Measurements from ENCODE around the gene TEX19. TPM values are rescaled to one million over a fixed set of nuclear protein-coding genes. Genes with fewer than 3 reads are reported as not detected.

The TEX19 gene
- total RNA-seq, 1 experiment from 2014 or later: 0.21 TPM

DNA sequence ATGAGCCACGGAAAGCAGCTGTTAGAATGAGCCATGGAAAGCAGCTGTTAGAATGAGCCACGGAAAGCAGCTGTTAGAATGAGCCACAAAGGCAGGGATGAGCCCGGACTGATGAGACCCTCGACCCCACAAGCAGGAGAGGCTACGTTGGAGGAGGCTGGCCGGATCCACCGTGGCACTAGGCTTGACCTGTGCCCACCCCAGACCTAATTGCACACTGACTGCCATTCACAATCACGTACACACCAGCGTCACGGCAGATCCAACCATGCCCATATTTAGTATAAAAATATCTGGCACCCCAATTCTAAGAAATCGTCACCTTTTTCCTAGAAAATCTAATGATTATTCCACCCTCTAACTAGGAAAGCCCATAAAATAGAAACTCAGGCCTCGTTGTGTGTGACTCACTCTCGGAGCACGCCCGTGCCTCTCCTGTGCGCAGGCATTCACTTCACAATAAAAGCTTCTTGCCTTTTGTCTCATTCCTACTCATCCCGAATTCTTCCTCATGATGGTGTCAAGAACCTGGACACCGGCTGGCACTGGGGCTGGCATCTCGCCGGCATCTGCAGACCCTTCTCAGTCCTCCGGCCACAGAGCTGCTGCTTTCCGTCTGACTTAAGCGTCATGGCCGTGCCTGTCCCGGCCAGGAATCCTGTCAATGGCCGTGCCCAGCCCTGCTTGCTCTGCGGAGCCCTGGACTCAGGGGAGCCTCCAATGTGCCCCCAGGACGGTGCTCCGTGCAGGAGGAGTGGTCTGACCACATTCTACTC, 20.0 kb upstream of the TEX19 start:
- H3K27me3 ChIP-seq (ENCODE audit: control insufficient read depth, insufficient read depth, low read length): no peaks in the 10 kb centered on the region
- intact Hi-C loops (cut with micrococcal nuclease; ENCODE audit: unreplicated experiment) (loop anchor here (5.0 kb wide), 1 partner anchor 97 kb away; no protein-coding TSS in a partner anchor), in situ Hi-C loops (cut with HindIII; ENCODE audit: low pct_unique_long_range_greater_than_20kb, low sequenced_read_pairs) (no loop called here)
- ChIA-PET POLR2A (interaction anchor here (0.6 kb wide), 2 partner anchors 174 to 459 kb away, joined by 4 to 8 read pairs; no protein-coding TSS in a partner anchor), CTCF (interaction anchor here (1.7 kb wide), 1 partner anchor 39 kb away, joined by 4 read pairs; no protein-coding TSS in a partner anchor)
- no peaks in the 10 kb centered on the region for H3K36me3 ChIP-seq (ENCODE audit: control insufficient read depth, insufficient read depth, low read length)
- no peak for DNase-seq (ENCODE audit: low read depth, low spot score)
- BruUV-seq (replicated peaks): no TSS peak
- TF ChIP-seq TCF7L2 (IDR thresholded peaks at IDR 0.05; ENCODE audit: low read depth, low read length) (no peak), SIN3A (IDR thresholded peaks at IDR 0.05; ENCODE audit: borderline replicate concordance, insufficient read depth, low read depth, low read length) (0 out of 2 replicates have a peak, but pooled peaks have one; percentile 32), POLR2AphosphoS5 (IDR thresholded peaks at IDR 0.05; ENCODE audit: low read depth, low read length) (peak; percentile 70)
- TF ChIP-seq, protein P1, sequence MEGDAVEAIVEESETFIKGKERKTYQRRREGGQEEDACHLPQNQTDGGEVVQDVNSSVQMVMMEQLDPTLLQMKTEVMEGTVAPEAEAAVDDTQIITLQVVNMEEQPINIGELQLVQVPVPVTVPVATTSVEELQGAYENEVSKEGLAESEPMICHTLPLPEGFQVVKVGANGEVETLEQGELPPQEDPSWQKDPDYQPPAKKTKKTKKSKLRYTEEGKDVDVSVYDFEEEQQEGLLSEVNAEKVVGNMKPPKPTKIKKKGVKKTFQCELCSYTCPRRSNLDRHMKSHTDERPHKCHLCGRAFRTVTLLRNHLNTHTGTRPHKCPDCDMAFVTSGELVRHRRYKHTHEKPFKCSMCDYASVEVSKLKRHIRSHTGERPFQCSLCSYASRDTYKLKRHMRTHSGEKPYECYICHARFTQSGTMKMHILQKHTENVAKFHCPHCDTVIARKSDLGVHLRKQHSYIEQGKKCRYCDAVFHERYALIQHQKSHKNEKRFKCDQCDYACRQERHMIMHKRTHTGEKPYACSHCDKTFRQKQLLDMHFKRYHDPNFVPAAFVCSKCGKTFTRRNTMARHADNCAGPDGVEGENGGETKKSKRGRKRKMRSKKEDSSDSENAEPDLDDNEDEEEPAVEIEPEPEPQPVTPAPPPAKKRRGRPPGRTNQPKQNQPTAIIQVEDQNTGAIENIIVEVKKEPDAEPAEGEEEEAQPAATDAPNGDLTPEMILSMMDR (IDR thresholded peaks at IDR 0.05): no peak
- TF ChIP-seq, protein P2, sequence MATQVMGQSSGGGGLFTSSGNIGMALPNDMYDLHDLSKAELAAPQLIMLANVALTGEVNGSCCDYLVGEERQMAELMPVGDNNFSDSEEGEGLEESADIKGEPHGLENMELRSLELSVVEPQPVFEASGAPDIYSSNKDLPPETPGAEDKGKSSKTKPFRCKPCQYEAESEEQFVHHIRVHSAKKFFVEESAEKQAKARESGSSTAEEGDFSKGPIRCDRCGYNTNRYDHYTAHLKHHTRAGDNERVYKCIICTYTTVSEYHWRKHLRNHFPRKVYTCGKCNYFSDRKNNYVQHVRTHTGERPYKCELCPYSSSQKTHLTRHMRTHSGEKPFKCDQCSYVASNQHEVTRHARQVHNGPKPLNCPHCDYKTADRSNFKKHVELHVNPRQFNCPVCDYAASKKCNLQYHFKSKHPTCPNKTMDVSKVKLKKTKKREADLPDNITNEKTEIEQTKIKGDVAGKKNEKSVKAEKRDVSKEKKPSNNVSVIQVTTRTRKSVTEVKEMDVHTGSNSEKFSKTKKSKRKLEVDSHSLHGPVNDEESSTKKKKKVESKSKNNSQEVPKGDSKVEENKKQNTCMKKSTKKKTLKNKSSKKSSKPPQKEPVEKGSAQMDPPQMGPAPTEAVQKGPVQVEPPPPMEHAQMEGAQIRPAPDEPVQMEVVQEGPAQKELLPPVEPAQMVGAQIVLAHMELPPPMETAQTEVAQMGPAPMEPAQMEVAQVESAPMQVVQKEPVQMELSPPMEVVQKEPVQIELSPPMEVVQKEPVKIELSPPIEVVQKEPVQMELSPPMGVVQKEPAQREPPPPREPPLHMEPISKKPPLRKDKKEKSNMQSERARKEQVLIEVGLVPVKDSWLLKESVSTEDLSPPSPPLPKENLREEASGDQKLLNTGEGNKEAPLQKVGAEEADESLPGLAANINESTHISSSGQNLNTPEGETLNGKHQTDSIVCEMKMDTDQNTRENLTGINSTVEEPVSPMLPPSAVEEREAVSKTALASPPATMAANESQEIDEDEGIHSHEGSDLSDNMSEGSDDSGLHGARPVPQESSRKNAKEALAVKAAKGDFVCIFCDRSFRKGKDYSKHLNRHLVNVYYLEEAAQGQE (IDR thresholded peaks at IDR 0.05; ENCODE audit: insufficient read depth in 1 of 2, low read depth in 2 of 2, low read length in 1 of 2): no peak; a peak in 1 of 4 replicates
- ATAC-seq: peak; percentile 81
- H3K4me3 ChIP-seq (ENCODE audit: low read depth in 2 of 2, low read length in 2 of 2): peak overlapping the region; percentile 35 to 62
- peaks cover 56% of the 10 kb centered on the region for H3K4me1 ChIP-seq (ENCODE audit: control insufficient read depth, insufficient read depth, low read length)
- H3K27ac ChIP-seq (ENCODE audit: low read length): peak overlapping the region; percentile 96
- H3K9me3 ChIP-seq (ENCODE audit: control insufficient read depth, insufficient read depth, low read depth, low read length): no peaks in the 10 kb centered on the region

GRCh38 chr17:82339634-82340580, 19.1 kb upstream of the TEX19 start:
- H3K27me3 ChIP-seq (ENCODE audit: control insufficient read depth, insufficient read depth, low read length): no peaks in the 10 kb centered on the region
- intact Hi-C loops (cut with micrococcal nuclease; ENCODE audit: unreplicated experiment): loop anchor here (5.0 kb wide), 1 partner anchor 98 kb away; no protein-coding TSS in a partner anchor
- no peaks in the 10 kb centered on the region for H3K9me3 ChIP-seq (ENCODE audit: control insufficient read depth, insufficient read depth, low read depth, low read length)
- peak overlapping the region; percentile 96 for H3K27ac ChIP-seq (ENCODE audit: low read length)
- H3K4me3 ChIP-seq (ENCODE audit: low read depth in 2 of 2, low read length in 2 of 2): peak overlapping the region; percentile 35 to 62
- ChIA-PET CTCF (interaction anchor here (1.7 kb wide), 1 partner anchor 40 kb away, joined by 4 read pairs; no protein-coding TSS in a partner anchor), POLR2A (interaction anchor here (0.6 kb wide), 2 partner anchors 175 to 460 kb away, joined by 4 to 8 read pairs; no protein-coding TSS in a partner anchor)
- DNase-seq (ENCODE audit: low read depth, low spot score): no peak
- ATAC-seq: peak; percentile 60
- in situ Hi-C loops (cut with HindIII; ENCODE audit: low pct_unique_long_range_greater_than_20kb, low sequenced_read_pairs): loop anchor here (10.0 kb wide), 1 partner anchor 45 kb away; no protein-coding TSS in a partner anchor
- no peak for TF ChIP-seq TCF7L2 (IDR thresholded peaks at IDR 0.05; ENCODE audit: low read depth, low read length)
- no peak for TF ChIP-seq POLR2AphosphoS5 (IDR thresholded peaks at IDR 0.05; ENCODE audit: low read depth, low read length)
- TF ChIP-seq SIN3A (IDR thresholded peaks at IDR 0.05; ENCODE audit: borderline replicate concordance, insufficient read depth, low read depth, low read length): no peak
- TF ChIP-seq, protein P2 (IDR thresholded peaks at IDR 0.05; ENCODE audit: insufficient read depth in 1 of 2, low read depth in 2 of 2, low read length in 1 of 2): no peak
- TF ChIP-seq, protein P1 (IDR thresholded peaks at IDR 0.05): no peak
- H3K36me3 ChIP-seq (ENCODE audit: control insufficient read depth, insufficient read depth, low read length): no peaks in the 10 kb centered on the region
- peaks cover 51% of the 10 kb centered on the region for H3K4me1 ChIP-seq (ENCODE audit: control insufficient read depth, insufficient read depth, low read length)
- no TSS peak for BruUV-seq (replicated peaks)
